Prostate gland (tissue), 2 donors: ENCODE measurements around the gene DLL1.

Source experiments
- CTCF ChIP-seq, 4 experiments: fragments of 200-600 bp in 2 of 4; fragments of 450-650 bp in 2 of 4; sonication (generic) in 2 of 4; IDR thresholded peaks; 1 replicate in 3 of 4; 2 replicates in 1 of 4; pipeline ENCODE4 v1.5.1; 2016 to 2019; ENCODE audit warnings: antibody characterized with exemption in 4 of 4, mild to moderate bottlenecking in 2 of 4, moderate library complexity in 2 of 4
- POLR2A ChIP-seq: fragments of 450-650 bp; IDR thresholded peaks from one replicate; pipeline ENCODE4 v1.6.1; 2016; ENCODE audit warnings: antibody characterized with exemption, mild to moderate bottlenecking
- POLR2AphosphoS5 ChIP-seq: sonication (generic); formaldehyde crosslinking; IDR thresholded peaks from one replicate; pipeline ENCODE4 v1.6.1; 2017; ENCODE audit warnings: antibody characterized with exemption

- TF ChIP-seq POLR2A (no peak), CTCF (IDR thresholded peaks at IDR 0.05) (no peak), POLR2AphosphoS5 (no peak)
Observed at GRCh38 chr6:170284866-170285469, 5.9 kb downstream of the DLL1 start.
